GM21515 (cell line): Measurements from ENCODE around the gene POLE.

Source experiments
- ATAC-seq: cut with Tn5 transposase; IDR thresholded peaks from one replicate; pipeline ENCODE4 v1.9.1; 2021; ENCODE audit not compliant: unreplicated experiment

The POLE gene

DNA sequence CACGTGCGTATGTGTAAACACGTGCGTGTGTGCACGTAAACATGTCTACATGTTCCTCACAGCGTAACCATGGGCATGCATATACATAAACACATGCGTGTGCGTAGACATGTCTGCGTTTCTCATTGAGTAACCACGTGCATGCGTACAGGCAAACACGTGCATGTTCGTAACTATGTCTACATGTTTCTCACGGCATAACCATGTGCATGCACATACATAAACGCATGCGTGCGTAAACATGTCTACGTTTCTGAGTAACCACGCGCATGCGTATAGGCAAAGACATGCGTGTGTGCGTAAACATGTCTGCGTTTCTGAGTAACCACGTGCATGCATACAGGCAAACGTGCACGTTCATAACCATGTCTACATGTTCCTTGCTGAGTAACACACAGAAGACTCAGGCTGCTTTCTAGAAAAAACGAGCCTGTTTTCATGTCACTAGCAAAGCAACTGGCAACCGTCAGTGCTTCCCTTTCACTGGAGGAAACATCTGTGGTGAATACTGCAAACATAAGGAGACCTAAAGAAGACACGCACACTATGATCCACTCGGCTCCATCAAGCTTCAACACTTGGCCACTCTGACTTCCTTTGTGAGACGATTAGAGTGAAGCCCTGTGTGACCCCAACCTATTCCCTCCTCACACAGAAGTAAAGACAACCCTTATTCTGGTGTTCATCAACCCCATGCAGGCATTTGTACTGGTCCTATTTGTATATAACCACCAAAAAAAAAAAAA is 28.8 kb downstream of the POLE start:
- ATAC-seq, result no peak

DNA sequence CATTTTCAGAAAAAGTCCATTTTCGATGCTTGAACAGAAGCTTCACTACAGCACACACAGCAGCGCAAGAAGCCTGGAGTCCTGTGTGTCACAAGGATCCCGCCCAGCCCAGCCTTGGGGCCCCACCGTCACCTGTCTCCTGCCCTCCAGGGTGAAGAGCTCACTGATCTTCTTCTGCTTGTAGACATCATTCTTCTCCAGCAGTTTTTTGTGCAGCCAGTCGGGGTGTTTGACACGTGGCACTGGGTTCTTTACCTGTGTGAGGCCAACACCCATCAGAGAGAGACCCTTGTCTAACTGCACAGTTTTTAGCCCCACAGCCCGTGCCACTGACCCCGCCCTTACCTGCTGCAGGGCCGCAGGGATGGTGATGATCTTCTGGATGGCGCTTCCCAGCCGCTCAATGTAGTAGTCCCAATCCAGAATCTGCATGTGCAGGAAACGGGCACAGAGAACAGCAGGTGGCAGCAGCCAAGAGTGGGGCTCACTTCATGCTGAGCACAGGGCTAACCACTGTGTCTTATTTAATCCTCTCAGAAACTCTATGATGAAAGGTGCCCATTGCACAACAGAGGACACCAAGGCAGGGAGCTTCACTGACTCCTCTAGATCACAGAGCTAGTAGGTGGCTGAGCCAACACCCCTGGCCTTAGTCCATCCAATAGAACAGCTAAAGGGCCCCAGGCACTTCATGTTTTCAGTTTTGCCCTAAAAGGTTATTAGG is 30.0 kb downstream of the POLE start:
- no peak for ATAC-seq

DNA sequence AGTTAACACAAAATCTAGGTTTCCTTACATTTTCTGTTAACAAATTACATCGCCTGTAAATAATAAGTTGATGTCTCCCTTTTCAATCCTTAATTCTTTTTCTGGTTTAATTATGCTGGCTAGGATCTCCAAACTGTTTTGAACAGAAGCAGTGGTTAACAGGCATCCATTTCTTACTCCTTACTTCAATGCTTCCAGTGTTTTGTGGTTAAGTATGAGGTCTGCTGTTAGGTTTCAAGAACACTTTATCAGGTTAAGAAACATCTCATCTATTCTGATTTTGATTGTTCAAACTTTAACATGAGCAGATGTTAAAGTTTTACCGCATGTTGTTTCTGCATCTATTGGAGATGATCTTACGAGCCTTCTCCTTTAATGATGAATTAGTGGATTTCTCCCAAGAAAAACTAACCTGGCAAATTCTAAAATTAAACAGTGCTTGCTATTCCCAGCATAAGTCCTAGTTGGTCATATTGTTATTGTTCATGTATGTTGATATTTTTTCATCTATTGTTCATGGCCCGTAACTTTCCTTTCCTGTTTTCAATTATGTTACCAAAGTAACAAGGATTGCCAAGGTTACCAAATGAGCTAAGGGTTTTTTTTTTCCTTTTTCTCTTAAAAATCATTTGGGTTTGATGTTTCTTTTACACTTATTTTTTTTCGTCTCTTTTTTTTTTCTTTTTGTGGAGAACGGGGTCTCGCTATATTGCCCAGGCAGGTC is 33.4 kb downstream of the POLE start:
- ATAC-seq, result no peak

DNA sequence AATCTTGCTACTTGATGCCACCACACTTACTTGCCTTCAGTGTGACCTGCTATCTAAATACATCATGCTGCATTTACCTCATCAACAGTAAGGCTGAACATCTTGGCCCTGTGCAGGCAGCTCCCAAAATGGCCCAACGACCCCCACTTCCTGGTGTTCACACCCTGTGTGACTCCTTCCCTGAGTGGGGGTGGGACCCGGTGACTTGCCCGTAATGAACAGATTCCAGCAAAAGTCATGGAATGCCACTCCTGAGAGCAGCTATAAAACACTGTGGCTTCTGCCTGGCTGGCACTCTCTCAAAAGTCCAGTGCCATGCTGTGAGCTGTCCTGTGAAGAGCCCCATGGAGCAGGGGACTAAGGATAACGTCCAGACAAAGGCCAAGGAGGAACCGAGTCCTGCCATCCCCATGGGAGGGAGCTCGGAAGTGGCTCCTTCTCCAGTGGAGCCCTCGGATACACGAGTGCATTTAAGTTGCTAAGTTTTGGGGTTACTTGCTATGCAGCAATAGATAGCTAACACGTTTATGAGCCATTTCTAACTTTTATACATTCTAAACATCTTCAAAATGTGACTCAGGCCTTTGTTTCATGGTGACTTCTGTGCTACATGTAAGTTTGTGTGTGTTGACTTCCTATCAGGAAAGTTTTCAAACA is 35.6 kb downstream of the POLE start:
- ATAC-seq, result no peak

DNA sequence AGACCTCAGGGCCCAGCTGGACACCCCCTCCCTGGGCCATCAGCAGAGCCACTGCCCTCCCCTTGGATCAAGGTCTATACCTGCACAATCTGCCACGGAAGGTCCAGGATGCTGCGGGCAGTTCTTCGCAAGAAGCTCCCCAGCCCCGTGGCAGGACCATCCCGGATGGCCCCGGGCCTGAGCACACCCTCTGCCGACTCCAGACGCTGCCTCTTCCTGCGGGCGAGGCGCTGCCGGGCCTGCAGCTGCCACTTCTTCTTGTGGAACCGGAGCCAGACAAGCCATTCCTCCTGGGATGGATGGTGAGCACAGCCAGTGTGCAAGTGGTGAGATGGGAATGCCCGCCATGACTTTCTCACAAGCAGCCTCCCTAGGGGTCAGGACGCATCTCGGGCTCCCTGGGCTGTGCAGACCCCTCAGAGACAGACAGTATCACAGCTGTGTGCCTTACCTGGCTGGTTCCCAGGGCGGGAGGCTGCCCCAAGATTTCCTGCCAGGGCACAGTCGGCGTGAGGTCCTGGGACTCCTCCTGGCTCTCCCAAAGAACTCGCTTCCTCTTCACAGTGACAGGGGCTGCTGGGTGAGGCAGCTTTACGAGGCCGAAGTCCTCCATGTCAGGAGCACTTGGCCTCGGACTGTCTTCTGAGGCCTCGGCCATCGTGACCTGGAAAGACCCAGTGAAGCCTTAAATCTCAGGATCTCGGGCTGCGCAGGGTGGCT is 37.8 kb downstream of the POLE start:
- no peak for ATAC-seq

DNA sequence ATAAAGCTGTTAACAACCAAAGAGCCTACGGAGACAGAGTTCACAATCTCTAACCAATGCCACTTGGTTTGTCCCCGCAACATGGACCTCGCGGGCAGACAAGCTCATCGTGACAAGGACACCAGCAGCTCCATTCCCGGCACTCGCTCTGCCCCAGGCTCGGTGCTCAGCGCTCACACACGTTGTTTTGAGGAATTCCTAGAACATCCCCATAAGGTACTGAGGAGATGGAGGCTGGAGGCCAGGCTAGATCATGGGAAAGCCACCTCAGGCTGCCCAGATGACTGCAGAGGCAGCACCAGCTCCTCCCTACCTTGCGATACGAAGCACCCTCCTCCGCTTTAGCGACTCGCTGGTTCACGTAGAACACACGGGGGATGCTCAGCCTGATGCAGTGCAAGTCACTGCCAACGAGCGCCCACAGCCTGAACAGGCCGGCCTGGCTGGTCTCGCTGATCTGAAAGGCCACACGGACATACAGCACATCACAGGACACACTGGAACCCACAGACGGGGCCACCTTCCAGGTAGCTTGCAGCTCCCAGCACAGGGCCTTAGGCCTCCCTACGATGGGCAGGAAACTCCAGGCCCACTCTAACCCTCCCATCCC is 38.4 kb downstream of the POLE start:
- ATAC-seq, result no peak

GRCh38 chr12:132647858-132648257 is 39.3 kb downstream of the POLE start:
- no peak for ATAC-seq

DNA sequence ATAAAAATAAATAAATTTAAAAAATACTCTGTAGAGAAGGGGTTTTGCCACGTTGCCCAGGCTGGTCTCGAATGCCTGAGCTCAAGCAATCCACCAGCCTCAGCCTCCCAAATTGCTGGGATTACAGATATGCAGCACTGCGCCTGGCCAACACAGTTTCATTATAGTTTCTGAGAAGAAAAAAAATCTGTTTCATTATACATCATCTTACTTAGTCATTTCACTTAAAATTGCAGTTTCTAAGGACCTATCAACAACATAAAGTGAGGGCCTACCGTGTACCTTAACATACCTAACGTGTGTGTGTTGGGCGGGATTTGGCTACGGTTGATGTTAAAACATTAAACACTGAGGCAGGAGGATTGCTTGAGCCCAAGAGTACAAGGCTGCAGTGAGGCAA is 40.3 kb downstream of the POLE start:
- no peak for ATAC-seq

DNA sequence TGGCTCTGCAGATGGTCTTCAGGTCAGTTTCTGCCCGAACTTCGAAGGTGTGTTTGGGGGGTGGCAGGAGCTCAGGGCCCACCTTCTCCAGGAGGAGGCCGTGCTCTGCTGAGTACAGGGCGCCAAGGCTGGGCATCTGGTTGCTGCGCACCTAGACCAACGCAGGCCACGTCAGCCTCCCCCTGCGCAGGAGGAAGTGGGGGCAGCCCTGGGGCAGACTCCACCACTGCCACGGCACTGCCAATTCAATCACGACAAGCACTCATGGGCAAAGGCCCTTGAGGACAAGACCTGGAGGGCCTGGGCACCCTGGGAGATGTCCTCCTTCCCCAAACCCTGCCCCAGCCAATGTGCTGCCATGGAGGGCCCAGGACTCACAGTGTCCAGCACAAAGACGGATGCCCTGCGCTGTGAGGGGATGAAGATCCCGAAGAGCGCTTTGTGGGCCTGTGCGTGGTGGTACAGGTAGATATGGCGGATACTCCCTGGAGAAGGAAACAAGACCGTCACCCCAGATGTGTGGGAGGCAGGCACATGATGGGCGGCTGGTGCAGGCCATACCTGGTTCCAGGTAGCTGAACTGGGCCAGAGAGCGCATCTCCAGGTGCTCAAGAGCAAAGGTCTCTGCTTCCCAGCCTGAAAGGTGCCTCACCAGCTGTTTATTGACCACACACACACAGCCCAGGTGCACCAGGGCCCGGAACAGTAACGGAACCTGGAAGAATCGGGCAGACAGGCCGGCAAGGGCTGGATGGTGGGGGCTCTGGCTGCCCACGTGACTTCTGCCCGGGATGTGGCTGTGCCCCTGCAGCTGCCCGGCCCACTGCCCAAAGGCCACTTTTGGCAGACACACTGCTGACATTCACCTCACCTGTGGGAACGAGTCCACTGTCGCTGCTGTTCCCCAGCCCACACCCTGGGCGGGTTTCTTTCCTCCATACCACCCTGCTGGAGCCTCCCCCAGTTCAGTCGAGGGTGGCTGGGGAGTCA is 44.0 kb downstream of the POLE start:
- ATAC-seq, result no peak

- no peak for ATAC-seq
Measured at GRCh38 chr12:132641811-132642650, 45.1 kb downstream of the POLE start.

GRCh38 chr12:132640936-132641335 is 46.2 kb downstream of the POLE start:
- no peak for ATAC-seq

GRCh38 chr12:132639956-132640520 is 47.1 kb downstream of the POLE start:
- no peak for ATAC-seq

DNA sequence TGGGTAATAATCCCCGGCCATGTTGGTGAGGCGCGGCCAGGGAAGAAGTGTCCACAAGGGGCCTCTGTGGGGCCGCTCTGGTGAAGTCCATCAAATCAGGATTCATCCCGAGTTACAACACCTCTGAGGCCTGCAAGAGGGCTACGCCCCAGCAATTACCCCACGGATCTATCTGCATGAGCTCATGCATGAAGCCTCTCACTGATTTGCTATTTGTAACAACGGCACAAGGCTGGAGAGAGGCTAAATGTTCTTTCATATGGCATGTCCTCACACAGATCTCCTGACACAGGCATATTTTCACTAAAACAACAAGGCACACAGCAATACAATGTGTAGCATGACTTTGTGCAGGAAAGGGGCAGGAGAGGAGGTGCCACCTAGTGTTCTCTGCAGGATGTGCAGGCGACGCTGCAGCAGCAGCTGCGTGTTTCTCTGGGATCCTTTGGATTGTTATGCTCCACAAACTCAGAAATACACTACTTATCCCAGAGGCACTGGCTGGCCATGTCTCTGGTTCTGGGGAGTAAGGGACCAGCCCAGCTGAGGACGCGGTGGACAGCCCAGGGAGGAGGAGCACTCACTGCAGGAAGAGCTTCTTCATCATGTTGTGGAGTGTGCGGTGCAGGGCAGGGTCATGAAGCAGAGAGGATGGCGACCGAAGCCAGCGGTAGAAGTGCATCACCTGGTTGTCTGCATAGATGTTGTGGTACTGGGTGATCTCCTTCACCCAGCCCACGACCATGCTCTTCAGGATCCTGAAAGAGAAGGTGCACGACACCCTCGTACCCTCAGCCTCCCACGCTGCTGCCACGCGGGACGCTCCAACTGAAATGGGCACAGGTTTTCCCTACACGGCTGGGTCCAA is 48.4 kb downstream of the POLE start:
- no peak for ATAC-seq

- no peak for ATAC-seq
Measured at GRCh38 chr12:132637811-132638210, 49.3 kb downstream of the POLE start.

GRCh38 chr12:132635076-132635955 is 51.8 kb downstream of the POLE start:
- ATAC-seq, result no peak

DNA sequence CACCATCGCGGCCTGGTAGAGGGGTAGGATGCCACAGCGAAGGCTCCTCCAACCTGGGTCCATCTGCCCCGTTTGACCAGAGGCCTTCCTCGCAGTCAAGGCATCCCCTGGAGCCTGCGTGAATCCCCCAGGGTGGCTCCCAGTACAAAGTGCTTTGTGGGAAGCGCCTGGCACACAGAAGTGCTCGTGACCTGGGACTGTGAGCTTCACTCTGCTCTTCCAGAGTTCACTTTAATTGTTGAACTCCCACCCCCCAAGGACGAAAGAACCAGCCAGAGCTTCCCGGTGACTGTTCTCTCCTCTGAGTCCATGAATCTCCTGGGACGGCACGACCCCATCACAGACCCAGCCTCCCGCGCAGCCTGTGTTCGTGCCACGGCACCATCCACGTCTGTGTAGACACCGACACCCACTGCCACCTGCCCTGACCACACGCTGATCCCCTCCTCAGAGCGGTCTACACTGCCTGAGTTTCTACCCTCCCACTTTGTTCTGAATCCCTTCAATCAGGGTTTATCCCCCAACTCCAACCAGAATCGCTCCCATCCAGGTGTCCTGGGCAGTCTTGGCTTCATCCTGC is 52.6 kb downstream of the POLE start:
- no peak for ATAC-seq
